GM13977 (cell line): Measurements from ENCODE around the gene APOBEC3F.

ENCODE experiments used
- DNase-seq: peaks from one replicate; pipeline ENCODE4 v3.0.0; 2012; ENCODE audit warnings: low spot score
- CTCF ChIP-seq: IDR thresholded peaks from 2 replicates; pipeline ENCODE4 v1.5.1; 2012; ENCODE audit warnings: mild to moderate bottlenecking, control low read depth; ENCODE audit not compliant: insufficient read depth; ENCODE audit errors: extremely low read depth, missing control alignments
- in situ Hi-C: fragments of 300-500 bp; cut with MboI; formaldehyde crosslinking; loops from one replicate; pipeline ENCODE4 v1.12.0; 2022; ENCODE audit warnings: low sequenced_read_pairs, low pct_unique_long_range_greater_than_20kb, mixed read lengths, inconsistent platforms; ENCODE audit not compliant: unreplicated experiment

Gene APOBEC3F

DNA sequence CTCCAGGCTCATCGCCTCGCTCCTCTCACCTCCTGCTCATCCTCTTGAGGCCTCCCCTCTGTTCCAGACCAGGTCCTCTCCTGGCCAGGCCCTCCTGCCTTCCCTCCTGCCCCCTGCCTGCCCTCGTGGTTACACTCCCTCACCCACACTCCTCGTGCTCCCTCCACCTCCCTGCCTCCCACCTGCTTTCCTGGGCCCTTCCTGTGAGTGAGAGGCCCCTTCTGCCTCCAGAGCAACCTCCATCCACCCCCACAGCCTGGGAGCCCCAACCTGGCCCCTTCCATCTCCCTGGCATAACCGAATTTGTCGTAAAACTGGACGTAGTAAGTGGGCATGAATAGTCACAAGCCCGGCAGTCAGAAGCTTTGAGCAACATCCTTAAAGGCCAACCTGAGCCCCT, 40.9 kb downstream of the APOBEC3F start:
- DNase-seq, result no peak
- in situ Hi-C loops, result no loop called here
- TF ChIP-seq CTCF, result no peak

- no peak for TF ChIP-seq CTCF
- no peak for DNase-seq
- in situ Hi-C loops, result no loop called here
These were observed 42.8 kb downstream of the APOBEC3F start for GRCh38 chr22:39083212-39084165.

- DNase-seq, result no peak
- in situ Hi-C loops, result no loop called here
- TF ChIP-seq CTCF, result no peak
These were observed 44.0 kb downstream of the APOBEC3F start for GRCh38 chr22:39084666-39085065.

- no peak for TF ChIP-seq CTCF
- DNase-seq, result no peak
- in situ Hi-C loops, result no loop called here
These were observed 46.4 kb downstream of the APOBEC3F start for GRCh38 chr22:39087098-39087497.

GRCh38 chr22:39087881-39088684, 47.4 kb downstream of the APOBEC3F start:
- in situ Hi-C loops, result no loop called here
- TF ChIP-seq CTCF, result no peak
- no peak for DNase-seq

DNA sequence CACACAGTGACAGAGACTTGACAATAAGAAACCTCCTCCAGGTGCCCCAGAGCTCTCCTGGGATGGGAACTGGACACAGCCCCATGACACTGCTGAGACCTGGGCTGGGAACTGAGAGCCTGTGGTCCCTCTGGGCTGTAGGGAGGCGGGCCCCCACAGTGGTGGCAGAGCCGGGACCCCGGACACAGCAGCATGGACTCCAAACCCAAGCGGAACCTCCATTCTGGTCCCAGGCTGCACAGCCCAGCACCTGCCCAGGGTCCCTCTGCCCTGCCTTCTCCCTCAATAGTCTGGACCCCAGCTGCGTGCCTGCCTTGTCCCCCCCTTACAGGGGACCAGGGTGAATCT, 48.0 kb downstream of the APOBEC3F start:
- DNase-seq, result no peak
- in situ Hi-C loops, result no loop called here
- no peak for TF ChIP-seq CTCF
